Activated gamma-delta T cell (primary cell): ENCODE results near the gene EBF3.

Experiments
- DNase-seq: peaks from one replicate; lab custom pipeline; 2025; lab: John Stamatoyannopoulos, UW

EBF3 gene

DNA sequence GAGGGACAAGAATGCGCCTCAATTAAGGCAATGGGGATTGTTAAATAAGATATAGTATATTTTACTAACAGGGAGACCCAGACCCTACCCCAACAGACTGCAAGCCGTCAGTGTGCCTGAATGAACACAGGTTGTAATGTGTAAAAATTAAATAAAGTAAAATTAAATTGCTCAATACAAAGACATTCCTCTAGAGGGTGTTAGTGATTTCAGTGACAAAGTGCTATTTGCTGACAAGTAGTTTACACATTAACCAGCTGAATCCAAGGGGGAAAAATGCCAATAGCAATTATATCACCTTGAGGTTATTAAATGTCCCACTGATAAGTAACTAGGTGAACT lies 110.5 kb downstream of the EBF3 start:
- DNase-seq = no peak

DNA sequence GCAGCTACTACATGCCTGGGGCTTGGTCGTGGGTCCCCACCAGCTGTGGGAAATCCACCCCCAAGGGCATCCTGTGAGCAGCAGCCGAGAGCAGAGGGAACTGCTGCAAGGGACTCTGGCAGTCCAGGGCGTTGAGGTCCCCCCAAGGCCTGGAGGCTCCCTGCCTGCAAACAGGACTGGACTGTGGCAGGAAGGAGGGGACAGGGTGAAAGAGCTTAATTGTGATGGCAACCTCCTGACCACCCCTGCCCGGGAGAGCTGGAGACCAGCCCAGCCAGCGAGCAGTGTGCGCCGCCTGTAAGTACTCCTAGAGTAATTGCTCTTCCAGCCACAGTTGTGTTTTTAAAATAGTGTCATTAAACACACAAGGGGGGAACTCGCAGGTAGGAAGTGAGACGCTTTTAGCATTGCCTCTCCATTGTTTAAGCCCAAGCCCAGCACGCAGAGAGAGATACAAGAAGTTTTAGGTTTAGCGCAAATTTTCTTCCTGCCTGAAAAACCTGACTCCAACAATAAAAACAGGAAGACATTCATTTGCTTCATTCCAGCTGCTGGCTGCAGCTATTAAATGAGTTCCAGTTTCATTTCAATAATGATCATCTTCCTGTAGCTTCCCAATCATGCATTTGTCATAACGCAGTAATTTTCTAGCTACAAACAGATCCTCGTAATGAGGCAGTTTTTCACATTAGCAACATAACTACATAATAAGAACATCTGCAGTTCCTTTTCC lies 111.1 kb downstream of the EBF3 start:
- no peak for DNase-seq

DNA sequence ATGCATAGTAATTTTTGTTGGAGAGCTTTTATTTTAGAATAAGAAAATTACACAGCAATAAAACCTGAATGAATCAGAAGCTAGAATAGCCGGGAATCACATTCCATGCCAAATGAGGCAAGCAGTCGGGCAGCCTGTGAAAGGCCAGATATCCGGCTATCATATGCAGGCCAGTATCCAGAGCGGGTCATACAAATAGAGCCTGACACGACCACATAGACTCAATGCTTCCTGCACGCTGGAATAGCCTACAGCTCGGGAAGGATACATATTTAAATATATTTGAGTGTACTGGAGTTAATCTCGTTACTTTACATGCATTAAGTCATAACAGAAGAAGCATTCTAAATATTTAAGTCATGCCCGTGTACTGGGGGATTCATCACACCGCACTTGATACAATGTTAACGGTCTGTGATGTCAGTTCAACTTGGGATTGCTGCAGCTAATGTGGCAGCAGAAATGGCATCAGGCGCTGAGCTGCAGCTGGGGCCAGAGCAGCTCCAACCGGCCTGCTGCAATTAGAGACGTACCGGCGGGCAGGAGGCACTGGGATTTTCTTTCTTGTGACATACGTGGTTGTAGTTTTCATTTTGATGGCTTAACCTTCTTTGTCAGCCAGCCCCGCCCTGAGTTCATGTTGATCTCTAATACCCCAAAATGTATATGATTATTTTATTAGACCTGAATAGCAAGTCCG lies 112.0 kb downstream of the EBF3 start:
- DNase-seq = no peak

DNA sequence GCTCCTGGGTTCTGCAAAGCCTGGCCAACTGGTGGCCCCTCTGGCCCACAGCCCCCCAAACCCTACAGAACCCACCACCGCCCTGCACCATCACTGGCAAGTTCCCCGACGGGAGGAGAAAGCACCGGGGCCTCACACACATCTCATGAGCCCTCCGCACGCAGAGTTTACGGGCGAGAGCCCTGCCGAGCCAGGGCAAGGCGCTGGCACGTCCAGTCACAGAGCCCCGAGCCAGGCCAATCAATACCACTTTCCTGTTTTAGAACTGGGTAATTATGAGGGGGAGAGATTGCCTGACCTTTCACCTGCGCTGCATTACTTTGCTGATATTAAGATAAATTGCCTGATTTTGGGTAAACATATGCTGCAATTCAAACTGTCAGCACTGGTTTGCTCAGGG lies 113.3 kb downstream of the EBF3 start:
- no peak for DNase-seq

DNA sequence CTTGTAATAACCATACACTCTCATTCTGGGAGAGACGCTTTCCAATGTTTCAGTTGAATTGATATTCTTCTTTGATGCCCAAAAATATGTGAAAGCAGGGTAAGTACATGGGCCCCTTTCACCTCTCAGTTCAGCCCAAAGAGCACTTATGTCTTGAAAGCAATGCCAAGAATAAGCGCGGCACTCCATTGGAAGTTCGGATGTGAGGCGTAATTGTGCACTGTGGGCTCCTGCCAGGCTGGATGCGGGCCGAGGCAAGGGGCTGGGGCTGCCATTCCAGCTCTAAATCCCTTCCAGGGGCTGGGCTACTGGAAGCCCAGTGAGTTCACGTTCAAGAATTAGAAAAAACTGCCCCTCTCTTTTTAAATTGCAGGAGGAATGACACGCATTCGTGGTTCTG lies 113.8 kb downstream of the EBF3 start:
- DNase-seq = no peak

DNA sequence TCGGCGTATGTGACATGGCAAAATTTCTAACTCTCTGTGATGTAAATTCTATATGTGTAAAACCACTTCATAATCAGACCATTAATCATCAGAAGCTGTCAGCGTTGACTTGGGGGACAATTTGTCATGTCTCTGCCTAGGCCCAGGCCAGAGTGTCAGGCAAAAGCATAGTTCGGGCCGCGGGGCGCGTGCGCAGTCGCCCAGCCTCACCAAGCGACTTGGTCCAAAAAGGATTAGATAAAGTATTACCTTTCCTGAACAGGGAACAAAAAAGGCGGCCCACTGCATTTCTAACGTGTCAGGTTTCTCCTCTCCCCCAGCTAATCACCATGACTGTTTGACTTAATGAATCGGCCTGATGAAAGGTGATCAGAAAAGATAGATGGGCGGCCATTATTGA lies 114.2 kb downstream of the EBF3 start:
- DNase-seq = no peak

DNA sequence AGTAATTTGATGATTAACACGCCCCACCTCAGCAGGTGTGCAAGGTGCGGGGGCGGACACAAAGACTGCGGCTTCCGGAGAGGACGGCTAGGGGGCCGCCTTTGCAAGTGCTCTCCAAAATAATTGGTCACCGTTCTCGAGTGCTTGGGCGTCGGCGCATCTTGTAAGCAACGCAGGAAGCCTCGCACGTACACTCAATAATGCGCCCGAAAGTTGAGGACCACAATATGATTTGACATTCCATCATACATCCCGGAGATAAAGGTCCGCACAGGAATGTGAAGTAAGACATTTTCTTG lies 114.7 kb downstream of the EBF3 start:
- DNase-seq = no peak

DNA sequence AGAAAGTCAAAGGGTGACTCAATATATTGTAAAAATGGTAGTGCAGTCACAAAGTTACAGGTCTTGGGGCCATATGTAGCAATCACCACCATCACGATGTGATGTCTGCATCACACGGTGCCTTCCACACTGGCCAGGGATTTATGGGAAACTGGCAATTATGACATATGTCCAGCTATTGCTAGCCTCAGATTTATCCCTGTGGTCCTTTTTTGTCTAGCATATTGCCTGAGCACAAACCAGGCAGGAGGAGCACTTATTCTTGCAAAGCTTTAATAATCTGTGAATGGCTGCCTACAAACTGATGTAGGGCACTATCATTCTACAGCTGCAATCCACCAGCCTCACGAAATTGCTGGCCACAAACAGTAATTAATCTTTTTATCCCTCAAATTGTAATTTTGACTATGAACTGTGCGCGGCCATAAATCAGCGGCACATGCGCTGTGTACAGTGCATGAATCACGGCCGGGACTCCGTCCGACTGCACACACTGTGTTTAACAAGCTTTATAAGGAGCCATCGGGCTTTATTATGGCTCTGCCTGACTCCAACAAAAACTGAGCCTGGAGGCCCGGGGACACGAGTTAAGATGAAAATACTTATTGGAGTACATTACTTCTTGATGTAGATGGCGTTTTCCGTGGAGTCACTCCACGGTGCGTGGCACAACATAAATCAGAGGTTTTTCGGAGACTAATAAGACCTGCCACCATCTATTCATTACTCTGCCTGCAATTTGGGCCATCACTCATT lies 115.2 kb downstream of the EBF3 start:
- no peak for DNase-seq

DNA sequence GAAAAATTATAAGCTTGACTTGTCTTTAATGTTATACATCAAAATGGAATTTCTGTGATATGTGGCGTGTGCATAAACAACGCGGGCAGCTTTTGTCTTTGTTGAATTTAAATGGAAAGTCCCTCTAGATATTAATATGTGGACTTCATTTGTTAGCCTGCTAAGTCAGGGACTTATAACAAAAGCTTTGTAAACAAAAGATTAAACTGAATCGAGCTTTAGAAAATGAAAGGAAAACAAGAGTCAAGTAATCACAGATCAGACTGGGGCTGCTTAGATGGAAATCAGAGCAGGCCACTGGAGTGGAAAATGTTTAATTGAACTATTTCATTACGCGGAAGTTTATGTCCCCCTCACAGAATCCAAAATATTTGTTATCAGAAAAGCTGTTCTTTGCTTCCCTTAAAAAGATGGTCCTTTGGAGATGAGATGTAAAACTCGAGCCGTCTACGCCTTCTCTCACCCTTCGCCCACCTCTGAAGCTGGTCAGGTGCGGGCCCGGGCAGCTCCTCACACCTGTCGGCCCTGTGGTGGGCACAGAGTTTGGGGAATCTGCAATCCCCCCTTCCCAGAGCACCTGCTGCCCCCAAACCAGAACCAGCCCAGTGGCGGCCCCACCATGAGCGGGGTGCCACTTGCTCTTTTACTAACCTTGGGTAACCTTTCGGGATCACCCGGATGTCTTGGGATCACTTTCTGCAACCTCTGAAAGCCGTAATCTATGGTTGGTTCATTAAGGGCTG lies 116.2 kb downstream of the EBF3 start:
- no peak for DNase-seq

DNA sequence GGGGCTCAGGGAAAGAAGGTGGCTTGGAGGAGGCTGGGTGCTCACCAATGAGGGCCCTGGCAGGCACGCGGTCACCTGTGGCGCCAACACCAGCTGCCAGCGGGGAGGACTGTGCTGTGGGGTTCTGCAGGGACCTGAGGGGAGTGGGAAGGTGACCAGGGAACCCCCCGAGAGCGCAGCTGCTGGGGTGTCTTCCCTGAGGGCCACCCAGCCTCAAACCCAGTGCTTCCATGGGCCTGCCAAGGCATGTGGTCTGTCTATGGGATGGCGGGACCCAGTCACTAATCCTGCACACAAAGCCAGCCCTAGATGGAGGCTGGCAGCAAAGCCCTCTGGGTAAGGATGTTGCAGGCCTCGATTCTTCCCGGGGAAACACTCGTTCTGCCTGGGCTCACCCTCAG lies 117.1 kb downstream of the EBF3 start:
- DNase-seq = no peak

DNA sequence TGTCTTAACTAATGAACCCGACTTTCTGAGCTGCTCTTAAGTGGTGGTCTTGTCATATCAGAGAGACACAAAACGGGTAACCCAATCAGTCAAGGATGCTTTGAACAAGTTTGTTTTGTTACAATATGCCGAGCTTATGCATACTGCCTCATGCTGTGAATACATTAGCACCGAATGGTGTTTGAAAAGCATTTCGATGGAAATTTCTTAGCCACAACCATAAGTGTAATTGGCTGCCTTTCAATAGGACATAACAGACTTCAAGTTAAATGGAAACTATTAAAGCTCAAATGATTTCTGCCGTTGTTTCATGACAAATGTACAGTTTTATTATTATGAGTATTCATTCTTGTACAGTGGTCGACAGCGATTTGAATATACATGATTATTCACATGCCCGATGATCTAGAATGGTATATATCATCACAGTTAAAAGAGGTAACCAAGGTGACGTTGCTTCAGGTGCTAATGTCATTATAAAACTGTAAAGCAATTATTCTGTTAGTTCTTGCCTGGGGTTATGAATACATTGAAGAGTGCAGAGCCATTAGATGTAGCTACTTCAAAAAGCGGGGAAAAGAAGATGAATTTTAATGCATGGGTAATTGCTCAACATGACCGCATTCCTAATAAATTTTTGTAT lies 118.8 kb downstream of the EBF3 start:
- DNase-seq = no peak

DNA sequence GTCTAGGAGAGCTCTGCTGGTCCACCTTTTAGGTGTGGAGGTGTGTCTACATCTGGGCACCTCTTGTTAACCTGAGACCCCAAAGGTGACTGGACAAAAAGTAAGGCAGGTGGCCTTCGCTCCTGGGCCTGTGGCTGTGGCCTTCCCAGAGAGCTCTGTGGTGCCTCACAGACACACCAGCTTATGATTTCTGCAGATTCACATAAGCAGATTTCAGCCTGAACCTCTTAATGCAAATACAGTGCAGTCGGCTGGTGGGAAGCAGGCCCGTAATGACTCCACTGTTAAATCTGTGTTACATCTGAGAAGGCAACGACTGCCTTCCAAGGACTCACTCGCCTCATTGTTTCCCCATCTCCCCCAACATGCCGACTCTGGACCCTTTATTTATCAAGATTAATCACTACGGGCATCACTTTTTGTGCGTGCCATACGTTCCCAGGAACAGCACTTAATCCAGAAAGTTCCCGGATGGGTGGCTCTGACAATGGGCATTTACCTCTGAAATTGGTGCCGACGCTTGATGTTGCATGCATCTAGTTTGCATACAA lies 119.8 kb downstream of the EBF3 start:
- DNase-seq = no peak

DNA sequence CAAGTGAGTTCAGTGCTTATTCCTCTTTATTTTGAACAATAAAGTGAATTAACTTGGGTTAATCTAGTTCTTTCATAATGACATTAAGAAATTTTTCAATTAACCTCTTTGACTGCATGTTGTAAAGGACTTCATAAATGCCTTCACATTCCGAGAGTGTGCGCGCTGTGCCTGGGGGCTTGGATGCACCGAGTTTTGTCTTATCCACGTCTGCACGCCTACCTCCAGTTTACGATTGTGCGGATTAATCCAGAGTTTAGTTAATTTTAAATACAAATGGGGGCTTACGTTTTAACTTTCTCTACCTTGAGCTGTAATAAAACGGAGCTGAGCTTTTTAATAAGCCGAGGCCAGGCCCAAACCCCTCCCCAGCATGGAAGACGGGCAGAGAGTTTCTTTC lies 120.4 kb downstream of the EBF3 start:
- no peak for DNase-seq

DNA sequence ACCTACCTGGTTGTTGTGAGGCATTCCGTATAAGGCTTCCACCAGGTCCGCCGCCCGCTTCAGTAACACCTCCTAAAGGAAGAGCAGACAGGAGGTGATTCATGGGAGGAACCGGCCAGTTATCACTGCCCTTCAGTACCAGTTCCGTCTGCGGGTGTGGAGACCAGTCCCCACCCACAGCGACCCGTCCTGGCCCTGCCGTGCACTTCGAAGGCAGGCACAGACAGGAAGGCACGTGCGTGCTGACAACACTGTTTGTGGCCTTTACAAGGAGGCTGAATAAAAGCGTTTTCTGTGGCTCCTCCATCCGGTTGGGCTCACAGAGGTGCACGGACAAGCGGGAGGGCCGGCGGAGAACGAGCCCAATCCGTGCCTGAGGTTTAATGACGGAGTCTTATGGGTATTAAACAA lies 120.9 kb downstream of the EBF3 start:
- no peak for DNase-seq

DNA sequence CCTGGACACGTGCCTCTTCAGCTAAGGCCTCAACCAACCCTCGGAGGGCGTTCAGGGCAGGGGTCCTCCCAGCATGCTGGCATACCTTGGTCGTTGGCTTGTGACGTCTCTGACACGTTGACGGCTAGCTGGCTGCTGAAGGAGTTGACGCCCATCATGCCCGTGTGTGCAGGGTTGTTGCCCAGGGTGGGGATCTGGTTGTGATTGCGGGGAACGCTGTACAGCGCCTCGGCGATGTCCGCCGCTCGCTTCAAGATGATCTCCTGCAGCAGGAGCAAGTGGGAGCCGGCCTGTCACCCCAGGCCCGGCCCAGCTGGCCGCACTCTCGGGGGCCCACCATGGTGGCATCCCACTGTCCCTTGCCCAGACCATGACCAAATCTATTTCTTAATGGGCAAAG lies 122.0 kb downstream of the EBF3 start:
- DNase-seq = no peak

DNA sequence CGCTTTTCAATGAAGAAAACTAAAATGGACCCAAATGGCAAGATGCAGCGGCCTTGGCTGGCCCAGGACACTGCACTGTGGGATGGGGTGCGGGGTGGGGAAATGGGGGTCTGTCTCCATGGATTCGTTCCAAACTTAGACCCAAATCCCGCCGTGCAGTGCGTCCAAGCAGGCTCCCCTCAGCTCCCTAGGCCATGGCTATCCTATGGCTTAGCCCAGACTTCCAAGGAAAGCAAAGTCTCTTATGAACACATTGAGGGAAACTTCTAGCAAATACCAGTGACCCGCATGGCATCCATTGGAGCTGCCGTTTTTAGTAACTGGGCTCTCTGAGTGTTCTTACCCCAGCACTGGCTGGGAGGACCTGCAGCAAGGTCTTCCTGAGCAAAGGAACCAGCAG lies 122.5 kb downstream of the EBF3 start:
- no peak for DNase-seq

DNA sequence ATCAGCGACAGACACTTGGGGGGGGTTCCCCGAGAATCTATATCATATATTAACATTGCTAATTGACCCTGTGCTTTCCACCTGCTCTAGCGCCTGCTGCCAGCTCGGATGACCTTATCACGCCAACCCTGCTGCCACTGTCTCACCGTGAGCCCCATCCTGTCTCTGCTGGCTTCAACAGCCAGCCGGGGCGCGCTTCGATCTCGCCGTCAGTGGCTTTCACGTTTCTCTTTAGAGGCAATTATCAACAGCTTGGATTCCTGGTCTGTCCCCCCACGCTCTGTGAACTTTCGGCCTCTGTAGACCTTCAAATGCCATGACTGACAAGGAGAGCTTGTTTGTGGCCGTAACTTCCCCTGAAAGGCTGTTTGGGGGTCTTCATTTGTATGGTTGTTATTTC lies 123.0 kb downstream of the EBF3 start:
- no peak for DNase-seq

DNA sequence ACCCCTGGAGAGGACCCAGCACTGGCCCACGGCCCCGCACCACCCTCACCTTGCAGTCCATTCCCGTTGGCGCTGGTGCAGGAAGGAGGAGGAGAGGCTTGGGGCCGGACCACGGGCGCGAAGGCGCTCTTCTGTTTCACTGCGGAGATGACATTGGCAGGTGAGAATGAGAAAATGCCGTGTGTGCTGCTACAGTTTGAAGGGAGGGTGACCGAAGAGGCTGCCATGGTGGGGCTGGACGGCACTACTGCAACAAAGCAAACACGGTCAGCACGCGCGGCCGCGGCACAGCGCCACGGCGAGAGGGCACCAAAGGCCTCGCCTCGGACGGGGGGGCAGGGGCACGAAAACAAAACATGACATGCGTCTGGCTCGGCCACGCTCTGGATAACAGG lies 123.9 kb downstream of the EBF3 start:
- no peak for DNase-seq

DNA sequence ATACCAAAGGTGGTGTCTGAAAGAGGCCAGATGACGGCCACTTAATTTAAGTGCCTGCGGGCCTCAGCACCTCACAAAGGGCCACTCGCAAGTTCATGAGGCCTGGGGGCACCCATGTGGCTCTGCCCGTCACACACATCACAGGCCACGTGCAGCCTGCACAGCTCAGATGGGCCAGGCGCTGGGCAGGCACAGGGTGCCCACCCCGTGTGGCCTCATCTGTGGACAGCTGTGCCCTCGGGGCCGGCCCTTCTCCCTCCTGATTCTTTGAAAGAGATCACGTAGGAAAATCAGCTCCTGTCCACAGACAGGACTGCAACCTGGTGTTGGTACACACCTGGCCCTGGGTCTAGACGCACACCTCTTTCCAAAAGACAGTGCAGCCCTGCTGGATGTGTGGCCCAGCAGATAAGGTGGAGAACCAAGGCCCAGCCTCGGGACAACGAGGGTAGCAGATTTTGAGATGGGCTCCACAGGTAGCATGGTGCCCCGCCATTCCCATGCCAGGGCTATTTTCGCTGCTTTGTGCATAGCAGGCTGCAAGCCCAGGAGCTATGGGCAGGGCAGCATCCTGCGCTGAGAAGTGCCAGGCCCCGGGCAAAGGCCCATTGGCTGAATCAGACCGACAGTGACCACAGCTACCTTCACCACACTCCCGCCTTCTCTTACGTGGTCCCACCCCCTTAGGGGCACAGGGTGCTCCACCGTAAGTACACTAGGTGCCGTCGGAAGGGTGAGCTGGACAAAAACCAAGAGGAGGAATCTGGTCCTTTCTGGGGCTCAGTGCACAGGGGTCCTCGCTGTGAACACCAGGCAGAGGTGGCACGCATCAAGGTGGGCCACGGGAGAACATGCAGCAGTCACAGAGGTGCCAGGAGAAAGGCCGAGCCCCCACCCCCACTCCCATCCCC lies 124.5 kb downstream of the EBF3 start:
- no peak for DNase-seq

DNA sequence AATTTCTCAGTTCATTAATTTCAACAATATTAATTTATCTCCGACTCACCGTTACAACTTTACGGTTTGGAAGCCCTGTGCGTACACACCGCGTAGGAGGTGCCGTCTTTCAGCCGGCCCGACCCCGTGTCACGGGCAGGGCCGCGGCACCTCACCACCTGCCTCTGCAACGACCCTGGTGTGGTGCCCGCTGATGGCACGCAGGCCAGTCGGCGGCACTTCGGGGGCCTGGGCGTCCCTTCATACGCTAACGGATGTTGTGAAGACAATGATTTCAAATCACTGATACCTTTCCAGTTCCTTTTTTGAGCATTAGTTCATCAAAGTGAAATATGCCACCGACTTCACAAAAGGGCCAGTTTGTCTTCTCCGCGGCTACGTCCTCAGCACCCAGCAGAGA lies 125.3 kb downstream of the EBF3 start:
- no peak for DNase-seq
